ENCODE data around the gene ASTN2. TPM values are rescaled to one million over a fixed set of nuclear protein-coding genes. Genes with fewer than 3 reads are reported as not detected.

Gene ASTN2
- polyA plus RNA-seq, 2 donors = 0.26 to 0.35 TPM

GRCh38 chr9:117214416-117214815 is 200.4 kb downstream of the ASTN2 start:
- no peaks in the 10 kb centered on the region for H3K9me3 ChIP-seq (ENCODE audit: control insufficient read depth in 2 of 2, insufficient read depth in 1 of 2, low read depth in 1 of 2, low read length in 1 of 2)
- no peak overlapping the region for H3K4me3 ChIP-seq (ENCODE audit: low read depth in 1 of 2, low read length in 2 of 2)
- H3K27me3 ChIP-seq (ENCODE audit: control insufficient read depth in 1 of 2, insufficient read depth in 2 of 2, low read length in 2 of 2) = no peaks in the 10 kb centered on the region
- H3K36me3 ChIP-seq (ENCODE audit: control insufficient read depth in 2 of 2, insufficient read depth in 2 of 2, low read length in 1 of 2) = no peaks in the 10 kb centered on the region
- 94 to 95% methylated on average over 23 of the region's 23 CpGs for WGBS, 2 donors
- no peaks in the 10 kb centered on the region for H3K4me1 ChIP-seq (ENCODE audit: control insufficient read depth in 2 of 2, insufficient read depth in 2 of 2, low read length in 1 of 2)
- H3K27ac ChIP-seq (ENCODE audit: low read depth in 2 of 2, low read length in 1 of 2) = no peak overlapping the region

DNA sequence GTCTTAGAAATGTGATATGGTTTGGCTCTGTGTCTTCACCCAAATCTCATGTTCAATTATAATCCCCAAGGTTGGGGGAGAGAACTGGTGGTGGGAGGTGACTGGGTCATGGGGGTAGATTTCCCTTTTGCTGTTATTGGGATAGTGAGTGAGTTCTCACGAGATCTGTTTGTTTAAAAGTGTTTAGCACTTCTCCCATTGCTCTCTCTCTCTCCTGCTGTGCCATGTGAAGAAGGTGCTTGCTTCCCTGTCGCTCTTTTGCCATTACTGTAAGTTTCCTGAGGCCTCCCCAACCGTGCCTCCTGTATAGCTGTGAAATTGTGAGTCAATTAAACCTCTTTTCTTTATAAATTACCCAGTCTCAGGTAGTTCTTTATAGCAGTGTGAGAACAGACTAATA is 203.6 kb downstream of the ASTN2 start:
- no peaks in the 10 kb centered on the region for H3K4me1 ChIP-seq (ENCODE audit: control insufficient read depth in 2 of 2, insufficient read depth in 2 of 2, low read length in 1 of 2)
- H3K27ac ChIP-seq (ENCODE audit: low read depth in 2 of 2, low read length in 1 of 2) = no peak overlapping the region
- no peaks in the 10 kb centered on the region for H3K36me3 ChIP-seq (ENCODE audit: control insufficient read depth in 2 of 2, insufficient read depth in 2 of 2, low read length in 1 of 2)
- 15 to 16% methylated on average over 3 of the region's 3 CpGs for WGBS, 2 donors
- peaks cover 9% of the 10 kb centered on the region in 2 donors for H3K9me3 ChIP-seq (ENCODE audit: control insufficient read depth in 2 of 2, insufficient read depth in 1 of 2, low read depth in 1 of 2, low read length in 1 of 2)
- H3K27me3 ChIP-seq (ENCODE audit: control insufficient read depth in 1 of 2, insufficient read depth in 2 of 2, low read length in 2 of 2) = no peaks in the 10 kb centered on the region
- H3K4me3 ChIP-seq (ENCODE audit: low read depth in 1 of 2, low read length in 2 of 2) = no peak overlapping the region

- Histone ChIP-seq H3K4me1 (ENCODE audit: control insufficient read depth in 2 of 2, insufficient read depth in 2 of 2, low read length in 1 of 2) (no peaks in the 10 kb centered on the region), H3K9me3 (ENCODE audit: control insufficient read depth in 2 of 2, insufficient read depth in 1 of 2, low read depth in 1 of 2, low read length in 1 of 2) (peaks cover 9% of the 10 kb centered on the region in 2 donors), H3K27me3 (ENCODE audit: control insufficient read depth in 1 of 2, insufficient read depth in 2 of 2, low read length in 2 of 2) (no peaks in the 10 kb centered on the region), H3K4me3 (ENCODE audit: low read depth in 1 of 2, low read length in 2 of 2) (no peak overlapping the region), H3K36me3 (ENCODE audit: control insufficient read depth in 2 of 2, insufficient read depth in 2 of 2, low read length in 1 of 2) (no peaks in the 10 kb centered on the region), H3K27ac (ENCODE audit: low read depth in 2 of 2, low read length in 1 of 2) (no peak overlapping the region)
- 43 to 48% methylated on average over 4 of the region's 4 CpGs for WGBS, 2 donors
Observed at GRCh38 chr9:117205806-117206205, 209.1 kb downstream of the ASTN2 start.

DNA sequence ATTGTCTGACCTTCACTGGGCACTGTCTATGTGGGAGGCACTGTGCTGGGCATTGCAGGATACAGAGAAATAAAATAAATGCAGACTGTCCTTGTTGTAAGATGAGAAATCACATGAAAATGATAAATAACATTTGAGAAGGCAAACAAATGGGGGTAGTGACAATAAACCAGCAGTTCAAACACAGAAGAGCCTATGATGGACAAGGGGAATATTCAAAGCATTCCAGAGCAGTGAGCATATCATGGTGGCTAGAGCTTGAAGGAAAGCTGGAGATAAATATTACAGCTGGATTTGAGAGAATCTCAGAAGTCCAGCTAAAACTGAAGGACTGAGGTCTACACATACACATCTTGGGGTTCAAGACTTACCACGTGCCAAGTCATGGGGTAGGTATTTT is 209.9 kb downstream of the ASTN2 start:
- 43 to 44% methylated on average over 1 of the region's 1 CpG for WGBS, 2 donors
- no peaks in the 10 kb centered on the region for H3K4me1 ChIP-seq (ENCODE audit: control insufficient read depth in 2 of 2, insufficient read depth in 2 of 2, low read length in 1 of 2)
- H3K27ac ChIP-seq (ENCODE audit: low read depth in 2 of 2, low read length in 1 of 2) = no peak overlapping the region
- no peaks in the 10 kb centered on the region for H3K36me3 ChIP-seq (ENCODE audit: control insufficient read depth in 2 of 2, insufficient read depth in 2 of 2, low read length in 1 of 2)
- H3K27me3 ChIP-seq (ENCODE audit: control insufficient read depth in 1 of 2, insufficient read depth in 2 of 2, low read length in 2 of 2) = no peaks in the 10 kb centered on the region
- H3K9me3 ChIP-seq (ENCODE audit: control insufficient read depth in 2 of 2, insufficient read depth in 1 of 2, low read depth in 1 of 2, low read length in 1 of 2) = peaks cover 9% of the 10 kb centered on the region in 2 donors
- H3K4me3 ChIP-seq (ENCODE audit: low read depth in 1 of 2, low read length in 2 of 2) = no peak overlapping the region

GRCh38 chr9:117191504-117192261 is 223.2 kb downstream of the ASTN2 start:
- Histone ChIP-seq H3K4me1 (ENCODE audit: control insufficient read depth in 2 of 2, insufficient read depth in 2 of 2, low read length in 1 of 2) (no peaks in the 10 kb centered on the region), H3K27me3 (ENCODE audit: control insufficient read depth in 1 of 2, insufficient read depth in 2 of 2, low read length in 2 of 2) (no peaks in the 10 kb centered on the region)
- 34 to 38% methylated on average over 5 of the region's 5 CpGs for WGBS, 2 donors

GRCh38 chr9:117189121-117189520 is 225.7 kb downstream of the ASTN2 start:
- no peaks in the 10 kb centered on the region for H3K36me3 ChIP-seq (ENCODE audit: control insufficient read depth in 2 of 2, insufficient read depth in 2 of 2, low read length in 1 of 2)
- H3K4me1 ChIP-seq (ENCODE audit: control insufficient read depth in 2 of 2, insufficient read depth in 2 of 2, low read length in 1 of 2) = no peaks in the 10 kb centered on the region
- H3K4me3 ChIP-seq (ENCODE audit: low read depth in 1 of 2, low read length in 2 of 2) = no peak overlapping the region
- no peaks in the 10 kb centered on the region for H3K27me3 ChIP-seq (ENCODE audit: control insufficient read depth in 1 of 2, insufficient read depth in 2 of 2, low read length in 2 of 2)
- H3K27ac ChIP-seq (ENCODE audit: low read depth in 2 of 2, low read length in 1 of 2) = no peak overlapping the region
- 73 to 74% methylated on average over 3 of the region's 3 CpGs for WGBS, 2 donors
- H3K9me3 ChIP-seq (ENCODE audit: control insufficient read depth in 2 of 2, insufficient read depth in 1 of 2, low read depth in 1 of 2, low read length in 1 of 2) = no peaks in the 10 kb centered on the region

More at GRCh38 chr9:117191504-117192261, 223.2 kb downstream of the ASTN2 start:
- Histone ChIP-seq H3K4me3 (ENCODE audit: low read depth in 1 of 2, low read length in 2 of 2) (no peak overlapping the region), H3K9me3 (ENCODE audit: control insufficient read depth in 2 of 2, insufficient read depth in 1 of 2, low read depth in 1 of 2, low read length in 1 of 2) (no peaks in the 10 kb centered on the region), H3K27ac (ENCODE audit: low read depth in 2 of 2, low read length in 1 of 2) (no peak overlapping the region), H3K36me3 (ENCODE audit: control insufficient read depth in 2 of 2, insufficient read depth in 2 of 2, low read length in 1 of 2) (no peaks in the 10 kb centered on the region)

DNA sequence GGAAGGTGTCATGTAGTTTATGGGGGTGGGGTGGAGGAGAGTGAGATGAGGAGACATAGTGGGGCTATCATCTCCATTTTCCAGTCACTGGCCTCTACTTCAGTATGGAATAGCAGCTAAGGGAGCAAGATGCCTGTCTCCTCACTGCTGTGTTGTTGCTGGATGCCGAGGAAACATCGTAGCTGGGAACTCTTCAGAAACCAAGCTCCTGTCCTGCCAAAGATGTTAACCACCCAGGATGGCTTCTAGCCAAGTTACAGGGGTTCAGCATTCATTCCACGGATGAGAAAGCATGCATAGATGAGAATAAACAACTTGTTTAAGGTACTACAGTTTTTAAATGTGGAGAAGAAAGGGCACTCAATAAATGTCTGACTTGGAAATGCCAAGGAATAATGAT is 226.5 kb downstream of the ASTN2 start:
- 69% methylated on average over 3 of the region's 3 CpGs for WGBS, 2 donors
- no peaks in the 10 kb centered on the region for H3K4me1 ChIP-seq (ENCODE audit: control insufficient read depth in 2 of 2, insufficient read depth in 2 of 2, low read length in 1 of 2)
- no peak overlapping the region for H3K4me3 ChIP-seq (ENCODE audit: low read depth in 1 of 2, low read length in 2 of 2)
- H3K36me3 ChIP-seq (ENCODE audit: control insufficient read depth in 2 of 2, insufficient read depth in 2 of 2, low read length in 1 of 2) = no peaks in the 10 kb centered on the region
- no peaks in the 10 kb centered on the region for H3K9me3 ChIP-seq (ENCODE audit: control insufficient read depth in 2 of 2, insufficient read depth in 1 of 2, low read depth in 1 of 2, low read length in 1 of 2)
- H3K27me3 ChIP-seq (ENCODE audit: control insufficient read depth in 1 of 2, insufficient read depth in 2 of 2, low read length in 2 of 2) = no peaks in the 10 kb centered on the region
- no peak overlapping the region for H3K27ac ChIP-seq (ENCODE audit: low read depth in 2 of 2, low read length in 1 of 2)

DNA sequence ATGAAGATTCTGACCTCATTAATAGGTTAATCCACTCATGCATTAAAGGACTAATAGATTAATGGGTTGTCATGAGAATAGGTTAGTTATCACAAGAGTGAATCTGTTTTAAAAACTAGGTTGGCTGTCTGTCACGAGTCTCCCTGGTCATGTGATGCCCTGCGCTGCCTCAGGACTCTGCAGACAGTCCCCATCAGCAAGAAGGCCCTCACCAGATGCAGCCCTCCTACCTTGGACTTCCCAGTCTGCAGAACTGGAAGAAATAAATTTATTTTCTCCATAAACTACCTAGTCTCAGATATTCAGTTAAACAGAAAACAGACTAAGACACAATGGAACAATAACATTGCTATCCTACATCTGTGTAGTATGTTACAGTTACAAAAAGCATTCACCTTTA is 227.4 kb downstream of the ASTN2 start:
- WGBS, 2 donors = 63 to 76% methylated on average over 2 of the region's 2 CpGs
- Histone ChIP-seq H3K4me3 (ENCODE audit: low read depth in 1 of 2, low read length in 2 of 2) (no peak overlapping the region), H3K9me3 (ENCODE audit: control insufficient read depth in 2 of 2, insufficient read depth in 1 of 2, low read depth in 1 of 2, low read length in 1 of 2) (no peaks in the 10 kb centered on the region), H3K4me1 (ENCODE audit: control insufficient read depth in 2 of 2, insufficient read depth in 2 of 2, low read length in 1 of 2) (no peaks in the 10 kb centered on the region), H3K27me3 (ENCODE audit: control insufficient read depth in 1 of 2, insufficient read depth in 2 of 2, low read length in 2 of 2) (no peaks in the 10 kb centered on the region), H3K36me3 (ENCODE audit: control insufficient read depth in 2 of 2, insufficient read depth in 2 of 2, low read length in 1 of 2) (no peaks in the 10 kb centered on the region), H3K27ac (ENCODE audit: low read depth in 2 of 2, low read length in 1 of 2) (no peak overlapping the region)

- Histone ChIP-seq H3K27ac (ENCODE audit: low read depth in 2 of 2, low read length in 1 of 2) (no peak overlapping the region), H3K36me3 (ENCODE audit: control insufficient read depth in 2 of 2, insufficient read depth in 2 of 2, low read length in 1 of 2) (no peaks in the 10 kb centered on the region), H3K4me1 (ENCODE audit: control insufficient read depth in 2 of 2, insufficient read depth in 2 of 2, low read length in 1 of 2) (no peaks in the 10 kb centered on the region), H3K27me3 (ENCODE audit: control insufficient read depth in 1 of 2, insufficient read depth in 2 of 2, low read length in 2 of 2) (no peaks in the 10 kb centered on the region), H3K4me3 (ENCODE audit: low read depth in 1 of 2, low read length in 2 of 2) (no peak overlapping the region), H3K9me3 (ENCODE audit: control insufficient read depth in 2 of 2, insufficient read depth in 1 of 2, low read depth in 1 of 2, low read length in 1 of 2) (no peaks in the 10 kb centered on the region)
- 72 to 73% methylated on average over 7 of the region's 7 CpGs for WGBS, 2 donors
Observed at GRCh38 chr9:117184173-117184572, 230.7 kb downstream of the ASTN2 start.

DNA sequence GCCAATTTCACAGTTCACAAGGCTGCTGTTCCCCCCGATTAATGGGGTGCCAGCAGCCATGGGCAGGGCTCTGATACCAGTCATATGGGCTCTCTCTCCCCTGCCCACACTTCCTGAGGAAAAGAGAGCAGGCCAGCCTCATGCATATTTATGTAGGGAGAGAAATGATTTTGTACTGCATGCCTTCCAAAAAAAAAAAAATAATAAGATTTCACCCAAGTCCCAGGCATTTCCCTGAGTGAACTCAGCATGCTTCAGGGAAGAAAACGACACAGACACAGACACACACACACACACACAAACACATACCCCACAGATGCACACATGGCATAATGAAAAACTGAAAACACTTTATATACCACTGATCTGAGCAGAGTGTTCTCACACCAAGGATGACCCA is 232.8 kb downstream of the ASTN2 start:
- 62 to 71% methylated on average over 2 of the region's 2 CpGs for WGBS, 2 donors
- no peak overlapping the region for H3K27ac ChIP-seq (ENCODE audit: low read depth in 2 of 2, low read length in 1 of 2)
- H3K27me3 ChIP-seq (ENCODE audit: control insufficient read depth in 1 of 2, insufficient read depth in 2 of 2, low read length in 2 of 2) = no peaks in the 10 kb centered on the region
- H3K4me3 ChIP-seq (ENCODE audit: low read depth in 1 of 2, low read length in 2 of 2) = no peak overlapping the region
- H3K36me3 ChIP-seq (ENCODE audit: control insufficient read depth in 2 of 2, insufficient read depth in 2 of 2, low read length in 1 of 2) = no peaks in the 10 kb centered on the region
- no peaks in the 10 kb centered on the region for H3K9me3 ChIP-seq (ENCODE audit: control insufficient read depth in 2 of 2, insufficient read depth in 1 of 2, low read depth in 1 of 2, low read length in 1 of 2)
- no peaks in the 10 kb centered on the region for H3K4me1 ChIP-seq (ENCODE audit: control insufficient read depth in 2 of 2, insufficient read depth in 2 of 2, low read length in 1 of 2)

Data from esophagus (tissue), 2 donors.